HEK293T (cell line): Measurements from ENCODE around the gene DNAJC5.
"Not testable (repeated sequence)": the region's sequence is repeated elsewhere in the genome, so short reads cannot be mapped to it uniquely, and the experiment has no call there.

Experiments
- CTCF ChIA-PET: fragments of 350-600 bp; formaldehyde crosslinking; extraction: SDS; loops from one replicate; lab custom pipeline; 2021; ENCODE audit warnings: antibody characterized with exemption, inconsistent platforms; lab: Yijun Ruan, JAX
- POLR2A ChIA-PET: fragments of 350-600 bp; formaldehyde crosslinking; extraction: SDS; loops from one replicate; lab custom pipeline; 2020; ENCODE audit warnings: antibody characterized with exemption, inconsistent platforms; lab: Yijun Ruan, JAX
- DNase-seq: peaks from one replicate; pipeline ENCODE4 v3.0.0; 2012; ENCODE audit warnings: mixed read lengths; ENCODE audit errors: extremely low spot score
- ARNT ChIP-seq: fragments of 450-650 bp; IDR thresholded peaks from 2 replicates; pipeline ENCODE4 v1.6.1; 2017; ENCODE audit warnings: mild to moderate bottlenecking
- BHLHE40 ChIP-seq: fragments of 450-650 bp; IDR thresholded peaks from 2 replicates; pipeline ENCODE4 v1.6.1; 2016; ENCODE audit warnings: mild to moderate bottlenecking, moderate library complexity, borderline replicate concordance
- CTBP1 ChIP-seq: fragments of 450-650 bp; IDR thresholded peaks from 2 replicates; pipeline ENCODE4 v1.6.1; 2016; ENCODE audit warnings: borderline replicate concordance
- ELF4 ChIP-seq: fragments of 450-650 bp; IDR thresholded peaks from 2 replicates; pipeline ENCODE4 v1.6.1; 2017; ENCODE audit warnings: antibody characterized with exemption
- FOXA1 ChIP-seq: fragments of 450-650 bp; IDR thresholded peaks from 2 replicates; pipeline ENCODE4 v1.6.1; 2016; ENCODE audit warnings: mild to moderate bottlenecking
- FOXK2 ChIP-seq: fragments of 450-650 bp; IDR thresholded peaks from 2 replicates; pipeline ENCODE4 v1.6.1; 2016; ENCODE audit warnings: mild to moderate bottlenecking
- FOXM1 ChIP-seq: fragments of 450-650 bp; IDR thresholded peaks from 2 replicates; pipeline ENCODE4 v1.6.1; 2017; ENCODE audit warnings: mild to moderate bottlenecking, borderline replicate concordance
- HDGF ChIP-seq: fragments of 450-650 bp; IDR thresholded peaks from 2 replicates; pipeline ENCODE4 v1.6.1; 2017; ENCODE audit warnings: antibody characterized with exemption, borderline replicate concordance
- L3MBTL2 ChIP-seq: fragments of 450-650 bp; conservative IDR thresholded peaks from 2 replicates; pipeline ENCODE4 v1.6.1; 2016; ENCODE audit warnings: mild to moderate bottlenecking
- LEF1 ChIP-seq: fragments of 450-650 bp; IDR thresholded peaks from 2 replicates; pipeline ENCODE4 v1.6.1; 2017; ENCODE audit warnings: mild to moderate bottlenecking, borderline replicate concordance
- NFRKB ChIP-seq: fragments of 450-650 bp; IDR thresholded peaks from 2 replicates; pipeline ENCODE4 v1.6.1; 2016; ENCODE audit warnings: mild to moderate bottlenecking, moderate library complexity
- SP1 ChIP-seq: fragments of 450-650 bp; IDR thresholded peaks from 2 replicates; pipeline ENCODE4 v1.6.1; 2017
- SUZ12 ChIP-seq: fragments of 450-650 bp; IDR thresholded peaks from 2 replicates; pipeline ENCODE4 v1.6.1; 2016; ENCODE audit warnings: mild to moderate bottlenecking
- TARDBP ChIP-seq: fragments of 450-650 bp; IDR thresholded peaks from 2 replicates; pipeline ENCODE4 v1.6.1; 2016
- ZNF384 ChIP-seq: fragments of 450-650 bp; IDR thresholded peaks from 2 replicates; pipeline ENCODE4 v1.6.1; 2016
- TF ChIP-seq, protein P1 (sequence below): fragments of 450-650 bp; IDR thresholded peaks from 2 replicates; pipeline ENCODE4 v1.6.1; 2016

Gene DNAJC5

DNA sequence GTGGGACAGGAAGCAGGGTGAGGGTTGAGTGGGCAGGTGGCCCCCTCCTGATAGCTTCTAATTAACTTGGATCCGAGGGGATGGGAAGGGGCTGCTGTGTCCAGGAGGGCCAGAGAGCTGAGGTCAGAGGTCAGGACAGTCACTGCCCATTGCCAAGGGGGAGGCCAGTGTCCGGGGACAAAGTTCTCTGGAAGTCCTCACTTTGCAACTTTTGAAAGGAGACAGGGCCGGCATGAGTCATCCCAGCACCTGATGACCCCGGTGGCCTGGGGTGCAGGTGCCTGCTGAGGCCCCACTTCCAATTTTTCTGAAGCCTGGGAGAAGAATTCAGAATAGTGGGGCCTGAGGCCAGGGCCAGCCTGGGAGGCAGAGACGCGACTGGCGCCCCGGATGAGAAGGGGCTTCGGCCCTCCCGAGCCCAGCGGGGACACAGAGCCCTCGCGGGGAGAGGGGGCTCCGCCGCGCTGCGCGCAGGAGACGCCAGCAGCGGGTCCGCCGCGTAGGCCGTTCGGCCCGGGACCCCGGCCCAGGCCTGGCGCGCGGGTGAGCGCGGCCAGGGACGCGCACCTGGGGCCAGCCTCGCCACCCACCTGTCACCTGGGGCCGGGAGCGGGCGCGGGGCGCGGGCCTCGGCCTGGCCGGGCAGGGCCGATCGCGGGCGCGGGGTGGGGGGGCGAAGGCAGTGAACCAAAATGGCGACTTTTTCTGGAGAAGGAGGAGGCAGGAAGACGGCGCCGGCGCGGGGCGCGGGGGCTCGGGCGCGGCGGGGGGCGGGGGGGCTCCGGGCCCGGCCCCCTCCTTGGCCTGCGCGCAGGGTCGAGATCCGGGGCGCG lies 74.2 kb downstream of the DNAJC5 start:
- DNase-seq: peak; percentile 41
- CTCF ChIA-PET: no interaction called here
- TF ChIP-seq CTBP1 (no peak), SUZ12 (no peak), BHLHE40 (no peak), ZNF384 (no peak), ARNT (no peak), FOXK2 (no peak), HDGF (no peak), SP1 (no peak), LEF1 (no peak)
- TF ChIP-seq, protein P1, sequence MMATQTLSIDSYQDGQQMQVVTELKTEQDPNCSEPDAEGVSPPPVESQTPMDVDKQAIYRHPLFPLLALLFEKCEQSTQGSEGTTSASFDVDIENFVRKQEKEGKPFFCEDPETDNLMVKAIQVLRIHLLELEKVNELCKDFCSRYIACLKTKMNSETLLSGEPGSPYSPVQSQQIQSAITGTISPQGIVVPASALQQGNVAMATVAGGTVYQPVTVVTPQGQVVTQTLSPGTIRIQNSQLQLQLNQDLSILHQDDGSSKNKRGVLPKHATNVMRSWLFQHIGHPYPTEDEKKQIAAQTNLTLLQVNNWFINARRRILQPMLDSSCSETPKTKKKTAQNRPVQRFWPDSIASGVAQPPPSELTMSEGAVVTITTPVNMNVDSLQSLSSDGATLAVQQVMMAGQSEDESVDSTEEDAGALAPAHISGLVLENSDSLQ: no peak
- POLR2A ChIA-PET: interaction anchor here (1.1 to 3.2 kb wide), 2 partner anchors 11 to 12 kb away, joined by 3 to 27 read pairs; partner anchors contain the start of gene UCKL1

DNA sequence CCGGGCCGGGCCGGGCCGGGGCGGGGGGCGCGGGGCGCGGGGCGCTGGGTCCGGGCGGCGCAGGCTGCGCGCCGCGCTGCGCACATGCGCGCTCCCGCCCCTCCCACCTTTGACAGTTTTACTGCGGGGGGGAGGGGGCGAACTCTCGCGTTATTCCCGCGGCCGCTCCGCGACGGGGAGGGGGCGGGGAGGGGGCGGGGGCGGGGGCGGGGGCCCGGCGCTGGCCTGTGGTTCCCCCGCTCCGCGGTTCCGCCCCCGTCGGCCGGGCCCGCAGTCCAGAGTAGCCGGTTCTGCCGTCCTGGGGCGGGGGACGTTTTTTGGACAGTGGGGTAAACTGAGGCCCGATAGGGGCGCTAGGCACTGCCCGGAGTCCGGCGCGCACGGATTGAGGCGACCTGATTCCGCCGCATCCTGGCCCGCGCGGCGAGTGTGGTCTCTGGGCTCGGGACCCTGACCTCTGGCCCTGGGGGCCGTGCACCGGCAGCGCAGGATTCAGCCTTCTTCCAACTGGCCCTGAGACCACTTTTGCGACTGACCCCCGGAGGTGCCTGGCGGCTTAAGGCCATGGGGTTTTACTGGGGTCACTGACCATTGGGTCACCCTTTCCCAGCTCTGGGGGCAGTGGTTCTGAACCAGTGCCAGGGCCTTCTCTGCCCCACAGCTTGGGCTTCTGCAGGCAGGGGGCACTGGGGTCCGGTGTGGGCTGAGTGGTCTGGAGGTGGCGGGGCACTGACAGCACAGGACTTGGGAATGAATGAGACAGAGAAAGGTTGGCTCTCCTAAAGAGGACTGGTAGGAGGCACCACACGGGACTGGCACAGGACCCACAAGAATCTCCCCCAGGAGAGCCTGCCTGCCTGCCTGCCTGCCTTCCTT lies 75.2 kb downstream of the DNAJC5 start, which contains the start of gene ZNF512B:
Gene ZNF512B (minus strand): TSS at position 93 of the 876 bp plus-strand sequence. CDS start 1,980 bp downstream, outside the sequence.
- CTCF ChIA-PET: no interaction called here
- DNase-seq: peak; percentile 88

DNA sequence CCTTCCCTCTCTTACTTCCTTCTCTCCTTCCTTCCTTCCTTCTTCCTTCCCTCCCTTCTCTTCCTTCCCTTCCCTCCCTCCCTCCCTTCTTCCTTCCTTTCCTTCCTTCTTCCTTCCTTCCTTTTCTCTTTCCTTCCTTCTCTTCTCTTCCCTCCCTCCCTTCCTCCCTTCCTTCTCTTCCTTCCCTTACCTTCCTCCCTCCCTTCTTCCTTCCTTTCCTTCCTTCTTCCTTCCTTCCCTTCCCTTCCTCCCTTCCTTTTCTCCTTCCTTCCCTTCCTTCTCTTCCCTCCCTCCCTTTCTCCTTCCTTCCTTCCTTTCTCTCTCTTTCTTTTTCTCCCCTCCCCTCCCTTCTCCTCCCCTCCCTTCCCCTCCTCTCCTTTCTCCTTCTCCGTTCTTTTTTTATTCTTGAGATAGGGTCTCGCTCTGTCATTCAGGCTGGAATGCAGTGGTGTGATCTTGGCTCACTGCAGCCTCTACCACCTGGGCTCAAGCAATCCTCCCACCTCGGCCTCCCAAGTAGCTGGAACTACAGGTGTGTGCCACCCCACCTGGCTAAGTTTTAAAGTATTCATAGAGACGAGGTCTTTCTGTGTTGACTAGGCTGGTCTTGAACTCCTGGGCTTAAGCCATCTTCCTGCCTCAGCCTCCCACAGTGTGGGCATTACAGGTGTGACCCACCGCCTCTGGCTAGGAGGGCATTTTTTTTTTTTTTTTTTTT lies 75.9 kb downstream of the DNAJC5 start:
- peak; percentile 36; the same call in 1 of the 2 replicates for TF ChIP-seq ZNF384
- no peak for TF ChIP-seq SUZ12
- no peak for TF ChIP-seq ARNT
- POLR2A ChIA-PET: interaction anchor here (1.0 kb wide), 1 partner anchor 344 kb away, joined by 3 read pairs; the partner anchor contains the start of gene GMEB2
- DNase-seq: no peak
- CTCF ChIA-PET: no interaction called here

More for the DNA sequence above, 75.2 kb downstream of the DNAJC5 start, which contains the start of gene ZNF512B:
- TF ChIP-seq ZNF384 (no peak), LEF1 (no peak), FOXK2 (no peak), ARNT (no peak), FOXM1 (no peak), BHLHE40 (no peak), NFRKB (no peak), SUZ12 (no peak)
- POLR2A ChIA-PET: interaction anchor here (1.0 kb wide), 1 partner anchor 343 kb away, joined by 3 read pairs; the partner anchor contains the start of gene GMEB2

DNA sequence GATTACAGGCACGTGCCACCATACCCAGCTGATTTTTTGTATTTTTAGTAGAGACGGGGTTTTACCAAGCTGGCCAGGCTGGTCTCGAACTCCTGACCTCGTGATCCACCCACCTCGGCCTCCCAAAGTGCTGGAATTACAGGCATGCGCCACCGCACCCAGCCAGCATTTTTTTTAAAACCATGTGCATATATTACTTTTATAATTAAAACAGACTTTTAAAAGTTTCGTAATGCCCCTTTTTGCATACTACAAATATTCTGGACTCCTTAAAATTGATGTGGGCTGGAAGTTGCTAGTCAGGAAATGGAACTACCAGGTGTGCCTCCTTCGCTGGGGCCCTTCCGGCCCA lies 77.0 kb downstream of the DNAJC5 start:
- CTCF ChIA-PET: interaction anchor here (0.7 kb wide), 1 partner anchor 20 kb away, joined by 3 read pairs; no protein-coding TSS in a partner anchor

DNA sequence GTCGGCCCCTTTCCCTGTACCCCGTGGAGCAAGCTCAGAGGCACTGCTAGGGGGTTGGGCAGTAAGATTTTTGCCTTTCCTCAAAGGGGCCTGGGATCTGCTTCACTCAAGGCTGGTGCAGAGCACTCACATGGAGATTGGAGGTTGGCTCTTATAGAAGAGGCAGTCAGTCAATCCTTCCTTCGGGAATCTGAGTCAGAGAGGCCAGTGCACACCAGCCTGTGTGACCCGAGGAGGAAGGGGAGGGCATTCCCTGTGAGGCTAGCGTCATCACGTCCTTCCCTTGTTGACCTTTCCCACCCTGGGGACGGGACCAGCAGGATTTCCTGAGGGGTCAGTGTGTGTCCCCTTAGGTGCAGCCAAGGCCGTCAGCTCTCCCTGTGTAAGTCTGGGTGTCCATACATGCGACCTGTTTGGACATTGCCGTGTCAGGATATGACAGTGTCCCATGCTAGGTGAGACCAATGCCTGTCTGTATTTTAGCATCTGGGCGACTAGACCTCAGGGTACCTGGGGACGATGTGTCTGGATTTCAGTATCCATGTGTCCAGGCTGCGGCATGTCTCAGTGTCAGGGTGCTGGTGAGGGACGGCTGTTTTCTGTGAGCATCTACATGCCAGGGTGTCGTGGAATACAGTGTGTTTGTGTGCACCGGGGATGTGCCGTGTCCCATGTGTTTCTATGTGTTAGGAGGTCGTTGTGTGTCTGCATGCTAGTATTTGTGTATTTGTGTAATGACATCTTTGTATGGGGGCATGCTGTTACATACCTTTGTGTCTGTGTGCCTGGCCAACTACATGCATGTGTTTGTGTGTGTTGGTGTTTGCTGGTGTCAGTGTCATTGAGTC lies 77.6 kb downstream of the DNAJC5 start:
- CTCF ChIA-PET: interaction anchor here (0.7 to 1.1 kb wide), 2 partner anchors 17 to 21 kb away, joined by 3 read pairs; no protein-coding TSS in a partner anchor
- POLR2A ChIA-PET: no interaction called here
- TF ChIP-seq FOXA1 (no peak), HDGF (no peak), SP1 (no peak), SUZ12 (no peak), NFRKB (no peak), ELF4 (no peak), ARNT (no peak), LEF1 (no peak), L3MBTL2 (no peak), CTBP1 (no peak), ZNF384 (no peak), FOXK2 (no peak), BHLHE40 (no peak), TARDBP (no peak), FOXM1 (no peak)
- TF ChIP-seq, protein P1: no peak
- DNase-seq: no peak

More for the DNA sequence above, 77.0 kb downstream of the DNAJC5 start:
- DNase-seq, POLR2A ChIA-PET: not testable (repeated sequence)

DNA sequence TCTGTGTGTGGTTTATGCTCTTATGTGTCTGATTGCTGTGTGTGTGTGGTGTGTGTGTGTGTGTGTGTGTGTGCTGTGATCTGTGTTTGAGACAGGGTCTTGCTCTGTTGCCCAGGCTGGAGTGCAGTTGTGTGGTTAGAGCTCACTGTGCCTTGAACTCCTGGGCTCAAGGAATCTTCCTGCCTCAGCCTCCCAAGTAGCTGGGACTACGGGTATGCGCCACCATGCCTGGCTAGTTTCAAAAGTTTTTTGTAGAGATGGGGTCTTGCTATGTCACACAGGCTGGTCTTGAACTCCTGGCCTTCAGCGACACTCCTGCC lies 78.2 kb downstream of the DNAJC5 start:
- POLR2A ChIA-PET: interaction anchor here (1.0 to 1.4 kb wide), 3 partner anchors 15 to 90 kb away, joined by 3 to 4 read pairs (median 3); partner anchors contain the start of genes TCEA2 and UCKL1
- no peak for DNase-seq
- CTCF ChIA-PET: interaction anchor here (1.0 to 1.3 kb wide), 3 partner anchors 18 to 435 kb away, joined by 3 read pairs; no protein-coding TSS in a partner anchor

More for the DNA sequence above, 78.2 kb downstream of the DNAJC5 start:
- TF ChIP-seq NFRKB: no peak
